H1 (cell line): ENCODE data around the gene CWC27. TPM values are rescaled to one million over a fixed set of nuclear protein-coding genes. Genes with fewer than 3 reads are reported as not detected.

ENCODE experiments used
- CTCF ChIA-PET: fragments of 300-600 bp; sonication (Branson Sonifier 250); formaldehyde crosslinking; loops from one replicate; lab custom pipeline; 2021; ENCODE audit not compliant: partially characterized antibody; lab: Charles Lee
- POLR2A ChIA-PET: fragments of 300-600 bp; sonication (Branson Sonifier 250); formaldehyde crosslinking; loops from one replicate; lab custom pipeline; 2021; ENCODE audit warnings: inconsistent platforms; ENCODE audit not compliant: partially characterized antibody; lab: Charles Lee
- DNase-seq, 2 experiments: peaks; one replicate each; pipeline versions ENCODE4 v3.0.0 to v3.0.0-alpha.2; 2010 to 2022; ENCODE audit warnings: low spot score in 2 of 2, low read depth in 1 of 2, mixed read lengths in 1 of 2
- FAIRE-seq: peaks from 2 replicates; lab custom pipeline; 2011; peaks lifted over from hg19 to GRCh38; lab: Jason Lieb, UNC
- H2AFZ ChIP-seq: 2 replicates; pipeline ENCODE4 v1.8.1; 2012; ENCODE audit warnings: low read length, inconsistent platforms
- H2AK5ac ChIP-seq: 2 replicates; pipeline ENCODE4 v1.6.1; 2013; ENCODE audit warnings: low read depth, low read length
- H2BK120ac ChIP-seq: replicated peaks from 2 replicates; pipeline ENCODE3; 2013; ENCODE audit warnings: low read depth, low read length, inconsistent platforms
- H2BK12ac ChIP-seq: 2 replicates; pipeline ENCODE4 v1.6.1; 2013; ENCODE audit warnings: low read depth, low read length
- H2BK15ac ChIP-seq: 2 replicates; pipeline ENCODE4 v1.6.1; 2013; ENCODE audit warnings: low read length
- H2BK20ac ChIP-seq: 2 replicates; pipeline ENCODE4 v1.6.1; 2013; ENCODE audit warnings: low read length
- H2BK5ac ChIP-seq: 2 replicates; pipeline ENCODE4 v1.6.1; 2013; ENCODE audit warnings: low read depth, low read length
- H3K14ac ChIP-seq: 2 replicates; pipeline ENCODE4 v1.6.1; 2013; ENCODE audit warnings: inconsistent platforms; ENCODE audit not compliant: insufficient read length
- H3K18ac ChIP-seq: 2 replicates; pipeline ENCODE4 v1.6.1; 2013; ENCODE audit warnings: low read length; ENCODE audit errors: extremely low read depth
- H3K23ac ChIP-seq: 2 replicates; pipeline ENCODE4 v1.6.1; 2013; ENCODE audit warnings: inconsistent platforms; ENCODE audit not compliant: insufficient read length
- H3K23me2 ChIP-seq: 2 replicates; pipeline ENCODE4 v1.6.1; 2013; ENCODE audit warnings: low read depth, low read length
- H3K27ac ChIP-seq: 2 replicates; pipeline ENCODE4 v1.6.1; 2011; ENCODE audit warnings: low read depth, low read length, inconsistent platforms
- H3K27me3 ChIP-seq, 4 experiments: replicated peaks in 1 of 4; 1 replicate in 1 of 4; 2 replicates in 3 of 4; pipeline versions ENCODE4 v1.6.1 to v1.8.1; 2011 to 2013; ENCODE audit warnings: low read length in 3 of 4, mild to moderate bottlenecking in 3 of 4, inconsistent platforms in 2 of 4, mixed read lengths in 2 of 4, moderate library complexity in 1 of 4; ENCODE audit not compliant: control insufficient read depth in 3 of 4, insufficient read depth in 3 of 4; ENCODE audit errors: extremely low read depth in 1 of 4
- H3K36me3 ChIP-seq, 4 experiments: 2 replicates each; pipeline versions ENCODE4 v1.6.1 to v1.8.1; 2011 to 2013; ENCODE audit warnings: mild to moderate bottlenecking in 4 of 4, low read length in 3 of 4, moderate library complexity in 2 of 4, control low read depth in 1 of 4, inconsistent platforms in 1 of 4; ENCODE audit not compliant: insufficient read depth in 4 of 4, control insufficient read depth in 2 of 4
- H3K4ac ChIP-seq: replicated peaks from 2 replicates; pipeline ENCODE3; 2013; ENCODE audit warnings: low read length, low read depth, mixed read lengths, inconsistent platforms; ENCODE audit not compliant: insufficient read length
- H3K4me1 ChIP-seq, 4 experiments: replicated peaks in 1 of 4; 1 replicate in 1 of 4; 2 replicates in 3 of 4; pipeline versions ENCODE4 v1.6.1 to v1.8.1; 2011 to 2013; ENCODE audit warnings: low read length in 3 of 4, inconsistent platforms in 2 of 4, mixed read lengths in 1 of 4; ENCODE audit not compliant: insufficient read depth in 4 of 4, control insufficient read depth in 3 of 4
- H3K4me2 ChIP-seq, 2 experiments: 2 replicates each; pipeline versions ENCODE4 v1.6.1 to v1.8.1; 2011 to 2013; ENCODE audit warnings: low read depth in 2 of 2, low read length in 2 of 2, control low read depth in 1 of 2, inconsistent platforms in 1 of 2, mild to moderate bottlenecking in 1 of 2; ENCODE audit not compliant: insufficient read depth in 1 of 2
- H3K4me3 ChIP-seq, 4 experiments: fragments of 200-600, 300-600 bp in 1 of 4; sonication (generic), shearing (Covaris generic), sonication (Bioruptor Twin) in 1 of 4; 2 replicates each; pipeline versions ENCODE4 v1.5.1 to v1.8.1; 2011 to 2016; ENCODE audit warnings: low read length in 4 of 4, low read depth in 3 of 4, control low read depth in 2 of 4, inconsistent platforms in 2 of 4, mild to moderate bottlenecking in 2 of 4, mixed read lengths in 1 of 4, moderate library complexity in 1 of 4; ENCODE audit not compliant: insufficient read depth in 2 of 4; ENCODE audit errors: extremely low read depth in 1 of 4
- H3K56ac ChIP-seq: replicated peaks from 2 replicates; pipeline ENCODE3; 2013; ENCODE audit warnings: low read depth, mild to moderate bottlenecking, mixed read lengths, low read length, inconsistent platforms; ENCODE audit not compliant: insufficient read length
- H3K79me1 ChIP-seq: 2 replicates; pipeline ENCODE4 v1.6.1; 2013; ENCODE audit warnings: low read depth, low read length, control low read depth
- H3K79me2 ChIP-seq, 2 experiments: 2 replicates each; pipeline versions ENCODE4 v1.6.1 to v1.8.1; 2012 to 2013; ENCODE audit warnings: low read length in 2 of 2, mild to moderate bottlenecking in 2 of 2, inconsistent platforms in 1 of 2; ENCODE audit not compliant: insufficient read depth in 2 of 2, control insufficient read depth in 1 of 2
- H3K9ac ChIP-seq, 4 experiments: replicated peaks in 1 of 4; 1 replicate in 1 of 4; 2 replicates in 3 of 4; pipeline versions ENCODE4 v1.6.1 to v1.8.1; 2011 to 2013; ENCODE audit warnings: low read depth in 3 of 4, low read length in 3 of 4, control low read depth in 2 of 4, mild to moderate bottlenecking in 2 of 4, moderate library complexity in 2 of 4, inconsistent platforms in 1 of 4; ENCODE audit errors: extremely low read depth in 1 of 4
- H3K9me3 ChIP-seq, 2 experiments: 2 replicates each; pipeline versions ENCODE4 v1.6.1 to v1.8.1; 2012 to 2013; ENCODE audit warnings: mild to moderate bottlenecking in 2 of 2, moderate library complexity in 2 of 2, control low read depth in 1 of 2, inconsistent platforms in 1 of 2, low read depth in 1 of 2, low read length in 1 of 2, mixed read lengths in 1 of 2; ENCODE audit not compliant: insufficient read depth in 2 of 2
- H4K20me1 ChIP-seq, 2 experiments: replicated peaks in 1 of 2; 2 replicates each; pipeline versions ENCODE3 to v1.8.1; 2011 to 2013; ENCODE audit warnings: inconsistent platforms in 2 of 2, low read length in 2 of 2, mild to moderate bottlenecking in 1 of 2; ENCODE audit not compliant: insufficient read depth in 2 of 2, control insufficient read depth in 1 of 2
- H4K5ac ChIP-seq: 2 replicates; pipeline ENCODE4 v1.6.1; 2013; ENCODE audit warnings: low read length, low read depth, mixed read lengths, inconsistent platforms; ENCODE audit not compliant: insufficient read length
- H4K8ac ChIP-seq: 2 replicates; pipeline ENCODE4 v1.8.0; 2013; ENCODE audit warnings: mild to moderate bottlenecking, moderate library complexity, low read length, inconsistent platforms; ENCODE audit not compliant: insufficient read depth; ENCODE audit errors: extremely low read depth
- H4K91ac ChIP-seq: replicated peaks from 2 replicates; pipeline ENCODE3; 2013; ENCODE audit warnings: low read length, mixed read lengths, inconsistent platforms; ENCODE audit not compliant: insufficient read length
- CEBPB ChIP-seq: IDR thresholded peaks from 2 replicates; pipeline ENCODE4 v1.6.1; 2012; ENCODE audit warnings: low read depth, low read length
- CREB1 ChIP-seq: IDR thresholded peaks from 2 replicates; pipeline ENCODE4 v1.6.1; 2012; ENCODE audit warnings: inconsistent platforms
- SIX5 ChIP-seq: IDR thresholded peaks from 2 replicates; pipeline ENCODE4 v1.6.1; 2011; ENCODE audit warnings: mild to moderate bottlenecking, low read depth, low read length
- WGBS, 2 experiments: shearing (Covaris generic) in 1 of 2; methylation state at CpG; one replicate each; pipeline versions ENCODE4 v1.1.6 to v1.1.7; 2013 to 2015; ENCODE audit warnings: low lambda C conversion rate in 2 of 2, mixed read lengths in 2 of 2, inconsistent platforms in 1 of 2, low coverage in 1 of 2, missing lambda C conversion rate in 1 of 2; ENCODE audit not compliant: insufficient replicate concordance in 2 of 2, insufficient coverage in 1 of 2, insufficient read length in 1 of 2; ENCODE audit errors: extremely low coverage in 1 of 2, missing lambda C conversion rate in 1 of 2; 5-methylcytosine and 5-hydroxymethylcytosine counted together
- polyA plus RNA-seq, 7 experiments: library from polyadenylated mRNA; depleted of rRNA in 3 of 7; stranded (reverse) in 5 of 7; unstranded in 2 of 7; fragments of >200 nt in 5 of 7; fragments of 200-250 nt in 2 of 7; gene quantifications; 1 replicate in 5 of 7; 2 replicates in 1 of 7; 4 replicates in 1 of 7; pipeline versions ENCODE4 v1.2.1 to v1.2.3, GENCODE V29; 2011 to 2013; ENCODE audit warnings: missing spikeins in 2 of 7, mixed read lengths in 2 of 7
- total RNA-seq: library from RNA; stranded (reverse); fragmentation: NEBNext Ultra II Directional; extraction: Animal tissue kit (Norgen Biotek cat#: 25700); gene quantifications from 2 replicates; pipeline ENCODE4 v1.2.1, GENCODE V29; 2021

CWC27 gene
- total and polyA plus RNA-seq, 2 of the 8 experiments (the other 6 are each of a cell fraction or from before 2014, with no cell fraction given): 24.9 to 43.4 TPM

- Histone ChIP-seq H3K23ac (no peak overlapping the region), H3K4me1 (no peaks in the 10 kb centered on the region; a peak in 1 of 7 replicates), H3K4me3 (no peak overlapping the region), H3K36me3 (peaks cover 0 to 28% (median 10%) of the 10 kb centered on the region in 4 experiments; a peak in 4 of 8 replicates), H3K23me2 (no peaks in the 10 kb centered on the region), H2BK120ac (no peak overlapping the region), H3K79me1 (peaks cover 2% of the 10 kb centered on the region), H3K56ac (no peak overlapping the region), H2BK12ac (no peak overlapping the region), H2BK15ac (no peak overlapping the region), H2AFZ (no peak overlapping the region), H3K14ac (no peak overlapping the region), H4K8ac (no peak overlapping the region), H3K27me3 (no peaks in the 10 kb centered on the region), H2BK20ac (no peak overlapping the region), H3K4ac (no peak overlapping the region), H3K79me2 (peaks cover 0 to 80% of the 10 kb centered on the region in 2 experiments; a peak in 3 of 4 replicates), H4K5ac (no peak overlapping the region), H4K20me1 (peaks cover 3 to 5% of the 10 kb centered on the region in 2 experiments), H2AK5ac (no peak overlapping the region)
- FAIRE-seq: no peak
- TF ChIP-seq CREB1 (no peak), CEBPB (0 out of 2 replicates have a peak, but pooled peaks have one; percentile 22), SIX5 (no peak)
- TF ChIP-seq, all 59 proteins: peak for 1
- Histone ChIP-seq H4K91ac (no peak overlapping the region), H3K4me2 (peak overlapping the region in 1 of 2 experiments; percentile 17; a peak in 1 of 4 replicates), H3K9me3 (no peaks in the 10 kb centered on the region), H3K9ac (no peak overlapping the region), H3K27ac (no peak overlapping the region), H2BK5ac (no peak overlapping the region), H3K18ac (no peak overlapping the region)
- WGBS, 2 experiments: 85 to 100% methylated on average over 2 to 4 of the region's 4 CpGs
- ChIA-PET POLR2A (interaction anchor here (0.7 to 1.2 kb wide), 4 partner anchors 9 to 29 kb away, joined by 3 to 4 read pairs (median 3); partner anchors contain the start of genes CWC27 and SREK1IP1), CTCF (interaction anchor here (4.0 kb wide), 1 partner anchor 125 kb away, joined by 14 read pairs; no protein-coding TSS in a partner anchor)
- no peak for DNase-seq
These were observed 8.6 kb upstream of the CWC27 start for GRCh38 chr5:64759960-64760660.
